Measurements from ENCODE around the gene MBD5.

The MBD5 gene

GRCh38 chr2:148503516-148503915, 482.6 kb downstream of the MBD5 start:
- Histone ChIP-seq H3K4me1 (ENCODE audit: low read length) (peaks cover 47% of the 10 kb centered on the region), H4K20me1 (ENCODE audit: insufficient read depth, low read length) (no peaks in the 10 kb centered on the region), H2AFZ (ENCODE audit: low read depth, low read length) (no peak overlapping the region), H3K27me3 (ENCODE audit: low read depth, low read length) (no peaks in the 10 kb centered on the region), H3K36me3 (replicated peaks; ENCODE audit: low read depth, low read length) (no peaks in the 10 kb centered on the region), H3K27ac (ENCODE audit: low read length) (no peak overlapping the region), H3K9me3 (ENCODE audit: insufficient read depth, low read length) (no peaks in the 10 kb centered on the region), H3K4me2 (ENCODE audit: low read length) (no peak overlapping the region), H3K9ac (ENCODE audit: low read length) (no peak overlapping the region), H3K79me2 (ENCODE audit: low read length) (no peaks in the 10 kb centered on the region), H3K4me3 (ENCODE audit: low read length) (no peak overlapping the region)
- no peak for TF ChIP-seq EZH2phosphoT487 (IDR thresholded peaks at IDR 0.05; ENCODE audit: low read depth)
- no peak for TF ChIP-seq CTCF (IDR thresholded peaks at IDR 0.05; ENCODE audit: low read depth, low read length)

GRCh38 chr2:148507970-148508369, 487.1 kb downstream of the MBD5 start:
- H3K4me1 ChIP-seq (ENCODE audit: low read length): peaks cover 31% of the 10 kb centered on the region
- H3K27ac ChIP-seq (ENCODE audit: low read length): no peak overlapping the region
- no peaks in the 10 kb centered on the region for H3K9me3 ChIP-seq (ENCODE audit: insufficient read depth, low read length)
- H3K27me3 ChIP-seq (ENCODE audit: low read depth, low read length): no peaks in the 10 kb centered on the region
- H3K36me3 ChIP-seq (replicated peaks; ENCODE audit: low read depth, low read length): no peaks in the 10 kb centered on the region
- no peak overlapping the region for H2AFZ ChIP-seq (ENCODE audit: low read depth, low read length)
- no peaks in the 10 kb centered on the region for H4K20me1 ChIP-seq (ENCODE audit: insufficient read depth, low read length)
- no peak overlapping the region for H3K4me3 ChIP-seq (ENCODE audit: low read length)
- H3K9ac ChIP-seq (ENCODE audit: low read length): no peak overlapping the region
- H3K79me2 ChIP-seq (ENCODE audit: low read length): no peaks in the 10 kb centered on the region
- no peak overlapping the region for H3K4me2 ChIP-seq (ENCODE audit: low read length)
- TF ChIP-seq CTCF (IDR thresholded peaks at IDR 0.05; ENCODE audit: low read depth, low read length) (no peak), EZH2phosphoT487 (IDR thresholded peaks at IDR 0.05; ENCODE audit: low read depth) (no peak)

- Histone ChIP-seq H3K9me3 (ENCODE audit: insufficient read depth, low read length) (no peaks in the 10 kb centered on the region), H3K27ac (ENCODE audit: low read length) (no peak overlapping the region), H3K36me3 (replicated peaks; ENCODE audit: low read depth, low read length) (no peaks in the 10 kb centered on the region), H3K4me2 (ENCODE audit: low read length) (peak overlapping the region; percentile 83), H3K9ac (ENCODE audit: low read length) (peak overlapping the region; percentile 24; the same call in 1 of the 2 replicates), H3K4me1 (ENCODE audit: low read length) (peaks cover 31% of the 10 kb centered on the region), H2AFZ (ENCODE audit: low read depth, low read length) (peak overlapping the region; percentile 78), H3K27me3 (ENCODE audit: low read depth, low read length) (no peaks in the 10 kb centered on the region), H3K79me2 (ENCODE audit: low read length) (no peaks in the 10 kb centered on the region), H4K20me1 (ENCODE audit: insufficient read depth, low read length) (no peaks in the 10 kb centered on the region), H3K4me3 (ENCODE audit: low read length) (peak overlapping the region; percentile 76)
- TF ChIP-seq CTCF (IDR thresholded peaks at IDR 0.05; ENCODE audit: low read depth, low read length): no peak
- TF ChIP-seq EZH2phosphoT487 (IDR thresholded peaks at IDR 0.05; ENCODE audit: low read depth): no peak
These were observed 488.0 kb downstream of the MBD5 start for GRCh38 chr2:148508878-148509287.

- H3K9me3 ChIP-seq (ENCODE audit: insufficient read depth, low read length): no peaks in the 10 kb centered on the region
- H3K4me3 ChIP-seq (ENCODE audit: low read length): peak overlapping the region; percentile 76
These were observed 488.5 kb downstream of the MBD5 start for GRCh38 chr2:148509288-148509902.

More at GRCh38 chr2:148509288-148509902, 488.5 kb downstream of the MBD5 start:
- no peaks in the 10 kb centered on the region for H3K79me2 ChIP-seq (ENCODE audit: low read length)
- no peaks in the 10 kb centered on the region for H4K20me1 ChIP-seq (ENCODE audit: insufficient read depth, low read length)
- peak overlapping the region; percentile 83 for H3K4me2 ChIP-seq (ENCODE audit: low read length)
- no peak overlapping the region for H3K27ac ChIP-seq (ENCODE audit: low read length)
- H3K4me1 ChIP-seq (ENCODE audit: low read length): peaks cover 31% of the 10 kb centered on the region
- no peaks in the 10 kb centered on the region for H3K27me3 ChIP-seq (ENCODE audit: low read depth, low read length)
- peak overlapping the region; percentile 78 for H2AFZ ChIP-seq (ENCODE audit: low read depth, low read length)
- H3K9ac ChIP-seq (ENCODE audit: low read length): peak overlapping the region; percentile 30
- no peak for TF ChIP-seq EZH2phosphoT487 (IDR thresholded peaks at IDR 0.05; ENCODE audit: low read depth)
- peak; percentile 97 for TF ChIP-seq CTCF (IDR thresholded peaks at IDR 0.05; ENCODE audit: low read depth, low read length)
- no peaks in the 10 kb centered on the region for H3K36me3 ChIP-seq (replicated peaks; ENCODE audit: low read depth, low read length)

All from OCI-LY3 (cell line).